GM06990 (cell line): ENCODE data around the gene PRKCA.

ENCODE experiments used
- DNase-seq: peaks from one replicate; pipeline ENCODE4 v3.0.0-alpha.2; 2011; ENCODE audit not compliant: insufficient read length; ENCODE audit errors: extremely low read depth
- H3K27me3 ChIP-seq: replicated peaks from 2 replicates; pipeline ENCODE4 v1.6.0; 2011; ENCODE audit warnings: low read length; ENCODE audit not compliant: control insufficient read depth, insufficient read depth
- H3K36me3 ChIP-seq: 2 replicates; pipeline ENCODE4 v1.5.1; 2011; ENCODE audit warnings: low read length; ENCODE audit not compliant: control insufficient read depth, insufficient read depth
- H3K4me3 ChIP-seq: replicated peaks from 2 replicates; pipeline ENCODE4 v1.5.1; 2011; ENCODE audit warnings: low read depth, mild to moderate bottlenecking, control low read depth, low read length
- CTCF ChIP-seq: IDR thresholded peaks from 2 replicates; pipeline ENCODE4 v1.5.1; 2011; ENCODE audit warnings: low read length, control low read depth, mild to moderate bottlenecking, inconsistent platforms; ENCODE audit not compliant: insufficient read depth, poor library complexity, severe bottlenecking

The PRKCA gene

DNA sequence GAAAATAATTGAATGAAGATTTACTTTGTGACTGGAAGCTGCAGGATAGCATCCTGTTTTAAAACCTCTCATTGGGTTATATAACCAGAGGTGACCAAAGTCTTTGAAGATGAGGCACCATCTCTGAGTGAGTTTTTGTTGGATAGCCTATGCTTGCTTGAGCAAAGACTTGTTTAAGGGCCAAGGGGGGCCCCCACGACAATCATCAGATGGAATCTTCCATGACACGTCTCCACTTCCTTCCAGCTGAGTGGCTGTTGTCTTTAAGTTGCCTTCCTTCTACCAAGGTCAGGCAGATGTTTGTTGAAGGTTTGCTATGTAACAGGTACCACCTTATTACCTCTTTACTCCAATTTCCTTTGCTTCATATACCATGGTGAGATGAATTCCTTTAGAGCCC lies 188.8 kb downstream of the PRKCA start:
- DNase-seq: no peak
- H3K4me3 ChIP-seq: no peak overlapping the region
- no peaks in the 10 kb centered on the region for H3K27me3 ChIP-seq
- no peaks in the 10 kb centered on the region for H3K36me3 ChIP-seq
- TF ChIP-seq CTCF: no peak

- Histone ChIP-seq H3K27me3 (no peaks in the 10 kb centered on the region), H3K4me3 (no peak overlapping the region), H3K36me3 (no peaks in the 10 kb centered on the region)
- no peak for TF ChIP-seq CTCF
- DNase-seq: no peak
Measured at GRCh38 chr17:66491665-66492064, 189.3 kb downstream of the PRKCA start.

GRCh38 chr17:66492080-66492479 lies 189.7 kb downstream of the PRKCA start:
- no peak for TF ChIP-seq CTCF
- no peaks in the 10 kb centered on the region for H3K36me3 ChIP-seq
- H3K4me3 ChIP-seq: no peak overlapping the region
- no peaks in the 10 kb centered on the region for H3K27me3 ChIP-seq
- no peak for DNase-seq

DNA sequence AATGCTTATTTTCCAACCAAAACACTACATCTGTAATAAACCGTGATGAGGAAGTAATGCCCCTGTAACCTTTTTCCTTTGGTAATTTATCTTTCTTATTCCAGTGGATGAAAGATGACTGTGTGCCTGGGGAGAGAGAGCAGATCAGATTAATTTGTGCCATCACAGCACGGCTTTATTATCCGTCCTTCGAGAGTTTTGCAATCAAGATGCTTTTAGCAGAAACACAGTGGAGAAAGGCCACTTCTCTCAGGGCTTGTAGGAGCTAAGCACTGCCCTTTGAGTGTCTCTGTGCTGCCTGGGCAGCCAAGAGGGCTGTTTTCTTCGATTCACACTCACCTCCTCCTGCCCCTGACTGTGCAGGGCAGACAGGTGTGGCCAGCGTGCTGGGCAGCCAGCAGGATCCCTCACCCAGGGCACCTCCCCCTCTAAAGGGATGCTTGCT lies 190.2 kb downstream of the PRKCA start:
- no peaks in the 10 kb centered on the region for H3K27me3 ChIP-seq
- TF ChIP-seq CTCF: no peak
- H3K36me3 ChIP-seq: no peaks in the 10 kb centered on the region
- no peak for DNase-seq
- H3K4me3 ChIP-seq: no peak overlapping the region

DNA sequence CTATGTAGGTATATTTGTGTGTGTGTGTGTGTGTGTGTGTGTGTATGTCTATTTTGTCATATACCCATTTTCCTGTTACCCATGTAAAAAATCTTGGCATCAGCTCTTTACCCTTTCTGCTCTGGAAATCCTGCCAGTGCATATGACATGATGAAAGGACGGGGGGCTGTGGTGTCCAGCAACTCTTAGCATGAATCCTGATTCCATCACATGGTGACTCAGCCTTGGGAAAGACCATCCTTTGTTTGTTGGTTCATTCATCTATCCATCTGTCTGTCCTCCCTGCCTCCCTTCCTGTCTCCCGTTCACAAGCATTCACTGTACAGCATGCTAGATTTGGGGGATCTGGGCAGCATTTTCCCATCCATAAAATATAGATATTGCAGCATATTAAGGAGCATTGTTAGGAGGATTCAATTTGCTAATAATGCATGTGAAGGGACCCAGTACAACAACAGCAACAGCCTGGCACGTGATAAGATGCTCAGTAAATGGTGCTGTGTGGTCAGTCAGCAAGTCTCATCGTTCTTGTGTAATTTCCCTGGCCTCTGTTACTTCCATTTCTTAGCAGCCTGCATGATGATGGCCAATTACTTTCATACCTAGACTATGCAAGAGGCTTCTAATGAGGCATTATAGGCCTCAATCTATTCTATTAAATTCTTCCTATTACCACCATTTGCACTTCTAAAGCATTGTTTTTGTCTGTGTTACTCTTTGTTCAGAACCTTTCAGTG lies 191.0 kb downstream of the PRKCA start:
- Histone ChIP-seq H3K4me3 (no peak overlapping the region), H3K27me3 (no peaks in the 10 kb centered on the region; the same call in 1 of the 2 replicates), H3K36me3 (no peaks in the 10 kb centered on the region)
- no peak for TF ChIP-seq CTCF
- DNase-seq: no peak
